HG03135 (cell line): ENCODE data around the gene PTPRN2.
"Not testable (repeated sequence)": the region's sequence is repeated elsewhere in the genome, so short reads cannot be mapped to it uniquely, and the experiment has no call there.

Experiments used
- ATAC-seq: cut with Tn5 transposase; IDR thresholded peaks from one replicate; pipeline ENCODE4 v1.9.1; 2021; ENCODE audit warnings: mild to moderate bottlenecking, moderate library complexity; ENCODE audit not compliant: unreplicated experiment

PTPRN2 gene

GRCh38 chr7:158587162-158588084 lies at the start of gene PTPRN2:
PTPRN2 (minus strand) TSS chr7:158587823.
- ATAC-seq, result peak; percentile 64

- no peak for ATAC-seq
Observed at GRCh38 chr7:158633055-158633956, 45.7 kb upstream of the PTPRN2 start.

- ATAC-seq, result no peak
Observed at GRCh38 chr7:158631574-158632195, 44.1 kb upstream of the PTPRN2 start.

GRCh38 chr7:158626289-158626688 lies 38.7 kb upstream of the PTPRN2 start:
- not testable (repeated sequence) for ATAC-seq

GRCh38 chr7:158623241-158623640 lies 35.6 kb upstream of the PTPRN2 start:
- no peak for ATAC-seq

GRCh38 chr7:158620839-158621441 lies 33.3 kb upstream of the PTPRN2 start:
- no peak for ATAC-seq

- no peak for ATAC-seq
Observed at GRCh38 chr7:158620418-158620817, 32.8 kb upstream of the PTPRN2 start.

- ATAC-seq, result no peak
Observed at GRCh38 chr7:158618745-158619140, 31.1 kb upstream of the PTPRN2 start.

GRCh38 chr7:158617737-158618128 lies 30.1 kb upstream of the PTPRN2 start:
- ATAC-seq, result no peak

GRCh38 chr7:158616050-158616449 lies 28.4 kb upstream of the PTPRN2 start:
- no peak for ATAC-seq

- no peak for ATAC-seq
Observed at GRCh38 chr7:158614700-158615099, 27.1 kb upstream of the PTPRN2 start.

GRCh38 chr7:158613481-158613880 lies 25.9 kb upstream of the PTPRN2 start:
- ATAC-seq, result peak; percentile 87

GRCh38 chr7:158612546-158612945 lies 24.9 kb upstream of the PTPRN2 start:
- ATAC-seq, result no peak

- ATAC-seq, result no peak
Observed at GRCh38 chr7:158611541-158611940, 23.9 kb upstream of the PTPRN2 start.

GRCh38 chr7:158609313-158609974 lies 21.8 kb upstream of the PTPRN2 start:
- ATAC-seq, result no peak

GRCh38 chr7:158607563-158607962 lies 19.9 kb upstream of the PTPRN2 start:
- no peak for ATAC-seq

- no peak for ATAC-seq
Observed at GRCh38 chr7:158606671-158607424, 19.2 kb upstream of the PTPRN2 start.

GRCh38 chr7:158606129-158606528 lies 18.5 kb upstream of the PTPRN2 start:
- ATAC-seq, result no peak
